22Rv1 (cell line): ENCODE data around the gene DIAPH2.

Source experiments
- CTCF ChIP-seq: fragments of 450-650 bp; IDR thresholded peaks from 2 replicates; pipeline ENCODE4 v1.5.1; 2017; ENCODE audit warnings: mild to moderate bottlenecking
- ZFX ChIP-seq: fragments of 450-650 bp; IDR thresholded peaks from 2 replicates; pipeline ENCODE4 v1.6.1; 2017; ENCODE audit warnings: antibody characterized with exemption, borderline replicate concordance

GRCh38 chrX:97309487-97310116 lies 625.0 kb downstream of the DIAPH2 start:
- TF ChIP-seq CTCF (no peak), ZFX (no peak)
